Thyroid gland (tissue), 4 donors: Measurements from ENCODE around the gene MYEOV.

Source experiments
- POLR2A ChIP-seq, 2 donors: fragments of 450-650 bp; IDR thresholded peaks; one replicate each; pipeline ENCODE4 v1.6.1; 2017; ENCODE audit warnings: antibody characterized with exemption in 2 of 2, mild to moderate bottlenecking in 2 of 2, moderate library complexity in 1 of 2
- TF ChIP-seq, protein P1 (sequence below), 6 experiments: fragments of 200-600 bp in 3 of 6; fragments of 450-650 bp in 3 of 6; sonication (generic) in 3 of 6; IDR thresholded peaks; one replicate each; pipeline ENCODE4 v1.5.1; 2016 to 2019; ENCODE audit warnings: antibody characterized with exemption in 6 of 6, mild to moderate bottlenecking in 2 of 6, inconsistent platforms in 1 of 6, moderate library complexity in 1 of 6

DNA sequence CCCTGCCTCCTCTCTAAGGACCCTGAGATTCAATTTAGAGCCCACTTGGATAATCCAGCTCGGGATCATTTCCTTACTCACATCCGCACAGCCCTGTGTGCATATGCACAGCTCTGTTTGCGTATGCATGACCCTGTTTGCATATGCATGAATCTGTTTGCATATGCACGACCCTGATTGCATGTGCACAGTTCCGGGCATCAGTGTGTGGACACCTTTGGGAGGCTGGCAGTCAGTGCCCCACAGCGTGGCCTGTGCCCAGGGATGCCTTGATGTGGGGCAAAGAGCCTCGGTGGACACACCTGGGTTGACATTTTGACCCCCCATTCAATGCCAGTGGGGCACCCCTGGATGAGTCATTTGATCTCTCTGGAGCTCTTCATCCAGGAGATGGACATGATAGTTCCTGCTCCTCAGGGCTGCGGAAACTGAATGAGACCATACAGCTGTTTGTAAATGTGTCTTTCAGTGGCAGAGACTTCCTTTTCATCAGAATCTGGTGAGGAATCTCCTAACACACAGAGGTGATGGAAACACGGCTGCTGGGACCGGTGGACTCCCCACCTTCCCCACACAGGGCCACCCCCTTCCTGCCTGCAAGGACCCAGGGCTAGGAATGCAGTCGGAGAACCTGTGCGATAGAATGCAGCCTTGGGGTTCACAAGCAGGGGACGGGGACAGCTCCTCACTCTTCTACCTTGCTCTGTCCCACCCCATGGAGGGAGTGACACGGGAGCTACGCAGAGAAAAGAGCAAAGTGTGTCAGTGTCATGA is 41.2 kb downstream of the MYEOV start:
- no peak for TF ChIP-seq POLR2A (IDR thresholded peaks at IDR 0.05)
- TF ChIP-seq, protein P1, sequence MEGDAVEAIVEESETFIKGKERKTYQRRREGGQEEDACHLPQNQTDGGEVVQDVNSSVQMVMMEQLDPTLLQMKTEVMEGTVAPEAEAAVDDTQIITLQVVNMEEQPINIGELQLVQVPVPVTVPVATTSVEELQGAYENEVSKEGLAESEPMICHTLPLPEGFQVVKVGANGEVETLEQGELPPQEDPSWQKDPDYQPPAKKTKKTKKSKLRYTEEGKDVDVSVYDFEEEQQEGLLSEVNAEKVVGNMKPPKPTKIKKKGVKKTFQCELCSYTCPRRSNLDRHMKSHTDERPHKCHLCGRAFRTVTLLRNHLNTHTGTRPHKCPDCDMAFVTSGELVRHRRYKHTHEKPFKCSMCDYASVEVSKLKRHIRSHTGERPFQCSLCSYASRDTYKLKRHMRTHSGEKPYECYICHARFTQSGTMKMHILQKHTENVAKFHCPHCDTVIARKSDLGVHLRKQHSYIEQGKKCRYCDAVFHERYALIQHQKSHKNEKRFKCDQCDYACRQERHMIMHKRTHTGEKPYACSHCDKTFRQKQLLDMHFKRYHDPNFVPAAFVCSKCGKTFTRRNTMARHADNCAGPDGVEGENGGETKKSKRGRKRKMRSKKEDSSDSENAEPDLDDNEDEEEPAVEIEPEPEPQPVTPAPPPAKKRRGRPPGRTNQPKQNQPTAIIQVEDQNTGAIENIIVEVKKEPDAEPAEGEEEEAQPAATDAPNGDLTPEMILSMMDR (IDR thresholded peaks at IDR 0.05): no peak
